Ectodermal cell (in vitro differentiated cells): ENCODE data around the gene CDC14B.

Experiments
- H3K27ac ChIP-seq: 2 replicates; pipeline ENCODE4 v1.7.0; 2013; ENCODE audit warnings: mild to moderate bottlenecking, low read depth, low read length; ENCODE audit not compliant: insufficient read depth, poor library complexity, severe bottlenecking
- H3K27me3 ChIP-seq: 2 replicates; pipeline ENCODE4 v1.7.0; 2013; ENCODE audit warnings: mild to moderate bottlenecking, low read length; ENCODE audit not compliant: insufficient read depth, control insufficient read depth, poor library complexity, severe bottlenecking
- H3K36me3 ChIP-seq: one replicate; pipeline ENCODE4 v1.7.0; 2013; ENCODE audit warnings: low read length; ENCODE audit not compliant: control insufficient read depth, insufficient read depth
- H3K4me1 ChIP-seq: one replicate; pipeline ENCODE4 v1.7.0; 2013; ENCODE audit warnings: low read length; ENCODE audit not compliant: control insufficient read depth, insufficient read depth
- H3K4me3 ChIP-seq: 2 replicates; pipeline ENCODE4 v1.7.0; 2013; ENCODE audit warnings: low read depth, low read length, control low read depth; ENCODE audit not compliant: insufficient read depth
- H3K9me3 ChIP-seq: 2 replicates; pipeline ENCODE4 v1.7.0; 2013; ENCODE audit warnings: mild to moderate bottlenecking, low read length, moderate library complexity; ENCODE audit not compliant: control insufficient read depth
- WGBS, 2 experiments: methylation state at CpG; one replicate each; pipeline ENCODE4 v1.1.7; 2013; ENCODE audit warnings: missing lambda C conversion rate in 2 of 2; 5-methylcytosine and 5-hydroxymethylcytosine counted together

CDC14B gene

DNA sequence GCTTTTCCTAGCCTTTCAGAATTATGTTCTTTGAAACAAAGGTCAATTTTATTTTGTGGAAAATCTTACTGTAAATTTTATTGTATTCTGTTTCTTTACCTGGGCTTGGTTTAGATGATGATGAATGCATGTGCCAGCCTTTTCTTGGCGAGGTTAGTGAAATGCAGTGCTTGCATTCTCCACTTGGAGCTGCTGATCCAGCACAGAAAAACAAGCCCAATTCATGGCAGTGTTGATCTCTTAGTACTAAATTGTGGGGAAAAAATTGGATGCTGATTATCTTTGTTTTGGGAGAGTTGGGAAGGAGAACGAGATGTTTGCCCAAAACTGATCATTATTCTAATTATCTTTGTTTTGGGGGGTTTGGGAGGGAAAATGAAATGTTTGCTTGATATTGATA lies 166.0 kb downstream of the CDC14B start:
- Histone ChIP-seq H3K9me3 (no peaks in the 10 kb centered on the region), H3K4me1 (peaks cover 7% of the 10 kb centered on the region), H3K36me3 (no peaks in the 10 kb centered on the region), H3K27me3 (peaks cover 24% of the 10 kb centered on the region), H3K27ac (no peak overlapping the region), H3K4me3 (no peak overlapping the region)
- 62 to 82% methylated on average over 2 of the region's 2 CpGs for WGBS, 2 experiments

DNA sequence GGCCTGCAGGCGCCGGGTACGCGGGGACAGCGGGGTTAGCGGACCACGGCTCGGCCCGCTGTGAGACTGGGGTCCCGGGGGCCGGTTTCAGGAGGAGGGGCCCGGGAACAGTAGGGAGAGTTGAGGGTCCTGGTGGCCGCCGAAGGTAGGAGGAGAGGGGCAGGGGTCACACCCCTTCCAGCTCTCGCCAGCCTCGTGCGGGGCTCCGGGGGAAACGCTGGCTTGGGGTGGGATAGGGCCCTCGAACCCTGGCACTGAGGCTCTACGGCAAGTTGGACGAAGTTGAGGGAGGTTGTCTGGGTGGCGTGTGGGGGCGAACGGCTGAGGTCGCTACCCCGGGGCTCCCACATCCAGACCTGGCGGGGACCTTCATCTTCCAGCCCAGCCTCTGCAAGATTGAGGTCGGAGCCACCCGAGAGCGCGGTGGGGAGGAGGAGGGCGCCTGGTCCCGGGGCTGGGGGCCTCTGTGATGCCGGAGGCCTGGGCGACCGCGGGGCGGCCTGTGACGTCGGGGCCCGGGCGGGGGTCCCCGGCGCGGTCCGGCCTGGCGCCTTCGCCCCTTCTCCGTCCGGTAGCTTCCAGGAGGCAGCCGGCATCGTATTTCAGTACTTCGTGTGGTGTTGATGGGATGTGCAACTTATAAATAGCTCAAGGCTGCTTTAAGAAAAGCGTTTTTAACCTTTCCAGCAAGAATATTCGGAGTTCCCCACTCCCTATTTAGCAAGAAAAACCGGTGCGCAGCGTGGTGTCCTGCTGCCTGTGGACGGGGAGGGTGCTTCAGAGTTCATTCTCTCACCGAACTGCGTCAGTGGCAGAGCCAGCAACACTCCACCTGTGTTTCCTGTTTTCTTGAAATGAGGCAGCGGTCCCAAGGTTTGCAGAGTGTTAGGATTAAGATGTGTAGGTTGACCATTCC lies 168.8 kb downstream of the CDC14B start:
- H3K4me3 ChIP-seq, result peak overlapping the region; percentile 67
- no peak overlapping the region for H3K27ac ChIP-seq
- peaks cover 7% of the 10 kb centered on the region for H3K4me1 ChIP-seq
- no peaks in the 10 kb centered on the region for H3K9me3 ChIP-seq
- H3K27me3 ChIP-seq, result peaks cover 34% of the 10 kb centered on the region
- no peaks in the 10 kb centered on the region for H3K36me3 ChIP-seq
- 1% methylated on average over 63 of the region's 63 CpGs for WGBS, 2 experiments
